Heart right ventricle (tissue), 16 donors: ENCODE data around the gene ZNF385C. TPM values are rescaled to one million over a fixed set of nuclear protein-coding genes. Genes with fewer than 3 reads are reported as not detected.

Experiments used
- ATAC-seq, 8 donors: fragments of 200-7000 bp; cut with Tn5 transposase; one replicate each; pipeline ENCODE4 v1.9.1; 2020; ENCODE audit warnings: mild to moderate bottlenecking in 8 of 8, moderate library complexity in 8 of 8, moderate number of reproducible peaks in 1 of 8
- DNase-seq, 2 donors: peaks; one replicate each; pipeline ENCODE4 v3.0.0-alpha.2; 2020
- H3K27ac ChIP-seq, 10 donors: fragments of 200-600 bp; sonication (generic) in 2 of 10; one replicate each; pipeline versions ENCODE4 v1.5.0 to v1.8.0; 2020 to 2022; ENCODE audit warnings: mild to moderate bottlenecking in 3 of 10
- H3K27me3 ChIP-seq, 7 donors: fragments of 200-600 bp; one replicate each; pipeline ENCODE4 v1.8.0; 2021 to 2022; ENCODE audit warnings: mild to moderate bottlenecking in 2 of 7
- H3K36me3 ChIP-seq, 9 donors: fragments of 200-600 bp; sonication (generic) in 1 of 9; one replicate each; pipeline versions ENCODE4 v1.5.0 to v1.8.0; 2020 to 2022; ENCODE audit warnings: mild to moderate bottlenecking in 2 of 9
- H3K4me1 ChIP-seq, 9 donors: fragments of 200-600 bp; sonication (generic) in 1 of 9; one replicate each; pipeline versions ENCODE4 v1.5.0 to v1.8.0; 2020 to 2022; ENCODE audit warnings: mild to moderate bottlenecking in 4 of 9
- H3K4me3 ChIP-seq, 10 donors: fragments of 200-600 bp; sonication (generic) in 2 of 10; one replicate each; pipeline versions ENCODE4 v1.5.0 to v1.8.0; 2020 to 2022; ENCODE audit warnings: mild to moderate bottlenecking in 7 of 10, moderate library complexity in 2 of 10
- H3K9me3 ChIP-seq, 11 donors: fragments of 200-600 bp in 10 of 11; sonication (generic) in 2 of 11; one replicate each; pipeline versions ENCODE4 v1.5.0 to v1.8.0; 2013 to 2022; ENCODE audit warnings: mild to moderate bottlenecking in 2 of 11, control low read depth in 1 of 11, moderate library complexity in 1 of 11
- WGBS, 2 donors: extraction: QIAGEN DNeasy Blood & Tissue Kit; methylation state at CpG; one replicate each; pipeline ENCODE4 v1.1.7; 2013; ENCODE audit warnings: inconsistent platforms in 1 of 2; 5-methylcytosine and 5-hydroxymethylcytosine counted together
- intact Hi-C, 10 donors: fragments of 100-400 bp; cut with DNase I; formaldehyde crosslinking; loops; one replicate each; pipeline versions ENCODE4 v1.11.1 to v1.14.2; 2022
- polyA plus RNA-seq, 2 donors: library from polyadenylated mRNA; stranded (reverse); fragments of 200-250 nt; gene quantifications; one replicate each; pipeline ENCODE4 v1.2.3, GENCODE V29; 2013
- total RNA-seq, 10 donors: library from RNA; stranded (reverse); fragmentation: NEBNext Ultra II Directional in 3 of 10; extraction: Animal tissue kit (Norgen Biotek cat#: 25700) in 3 of 10; gene quantifications; one replicate each; pipeline versions ENCODE4 v1.2.1 to v1.2.4, GENCODE V29; 2021 to 2023
- TF ChIP-seq, protein P1 (sequence below), 9 donors: fragments of 200-600 bp; sonication (generic) in 2 of 9; IDR thresholded peaks; one replicate each; pipeline versions ENCODE4 v1.5.0 to v1.8.0; 2021 to 2022; ENCODE audit warnings: antibody characterized with exemption in 9 of 9, mild to moderate bottlenecking in 5 of 9, moderate library complexity in 1 of 9
- donor health status: Arrhythmogenic right ventricular cardiomyopathy.
- donor health status: ischemic (EF 13 %, LVEDD 7.1; RV severe dilation, severe dysfunction).
- donor health status: healthy with polysubstance abuse.
- donor health status: DM: no; HTN: yes; CAD: no.
- donor health status: DM: no; HTN: no; CAD: no.
- donor health status: ischemic (EF 25% LVEDD 6.9; RV normal size, moderate dysfunction).
- donor health status: ischemic (EF 25% LVEDD 5.7; RV mildly dilated, moderate dysfunction).
- donor health status: healthy.
- donor health status: DM: yes; HTN: yes; CAD: no.
- donor health status: Ischemic cardiomyopathy.
- donor health status: ischemic (EF 35%, LVEDD 5.7; RV mildly dilated, moderate dysfunction).
- donor health status: nonischemic (EF 11% LVEDD 7.7; RV severe dilation, severe dysfunction).
- donor health status: DM: yes; HTN: yes; CAD: no.
- donor health status: PGD.
- donor health status: ischemic (EF 29% LVEDD 5.4; RV normal size, mild dysfunction).
- donor health status: nonischemic (EF 23%, LVEDD 6.1; RV moderate dilation, normal function).

ZNF385C gene
- total and polyA plus RNA-seq, 12 donors = 0.09 to 0.56 (median 0.24) TPM; not detected in 1

DNA sequence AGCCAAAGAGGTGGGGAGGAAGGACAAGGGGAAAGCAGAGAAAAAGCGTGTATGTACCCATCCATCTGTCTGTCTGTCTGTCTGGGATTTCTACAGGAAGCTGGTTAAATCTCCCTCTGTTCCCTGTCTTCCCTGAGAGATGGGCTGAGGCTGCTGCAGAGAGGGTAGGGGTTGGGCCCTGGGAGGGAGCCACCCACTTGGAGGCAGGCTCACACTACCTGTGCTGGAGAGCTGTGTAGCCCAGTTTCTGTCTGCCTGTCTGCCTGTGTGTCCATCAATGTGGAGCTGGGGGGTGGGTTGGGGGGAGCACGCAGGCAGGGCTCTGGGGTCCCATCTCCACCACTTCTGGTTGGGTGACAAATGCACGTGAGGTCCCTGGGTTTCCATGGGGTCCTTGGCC lies 29.3 kb downstream of the ZNF385C start:
- Histone ChIP-seq H3K9me3 (no peaks in the 10 kb centered on the region), H3K27me3 (peaks cover 0 to 35% (median 30%) of the 10 kb centered on the region in 7 donors), H3K4me1 (peaks cover 0 to 14% (median 5%) of the 10 kb centered on the region in 9 donors), H3K4me3 (no peak overlapping the region), H3K27ac (no peak overlapping the region), H3K36me3 (no peaks in the 10 kb centered on the region)
- WGBS, 2 donors = 83 to 85% methylated on average over 3 of the region's 3 CpGs
- DNase-seq (no peak), ATAC-seq (no peak)
- TF ChIP-seq, protein P1, sequence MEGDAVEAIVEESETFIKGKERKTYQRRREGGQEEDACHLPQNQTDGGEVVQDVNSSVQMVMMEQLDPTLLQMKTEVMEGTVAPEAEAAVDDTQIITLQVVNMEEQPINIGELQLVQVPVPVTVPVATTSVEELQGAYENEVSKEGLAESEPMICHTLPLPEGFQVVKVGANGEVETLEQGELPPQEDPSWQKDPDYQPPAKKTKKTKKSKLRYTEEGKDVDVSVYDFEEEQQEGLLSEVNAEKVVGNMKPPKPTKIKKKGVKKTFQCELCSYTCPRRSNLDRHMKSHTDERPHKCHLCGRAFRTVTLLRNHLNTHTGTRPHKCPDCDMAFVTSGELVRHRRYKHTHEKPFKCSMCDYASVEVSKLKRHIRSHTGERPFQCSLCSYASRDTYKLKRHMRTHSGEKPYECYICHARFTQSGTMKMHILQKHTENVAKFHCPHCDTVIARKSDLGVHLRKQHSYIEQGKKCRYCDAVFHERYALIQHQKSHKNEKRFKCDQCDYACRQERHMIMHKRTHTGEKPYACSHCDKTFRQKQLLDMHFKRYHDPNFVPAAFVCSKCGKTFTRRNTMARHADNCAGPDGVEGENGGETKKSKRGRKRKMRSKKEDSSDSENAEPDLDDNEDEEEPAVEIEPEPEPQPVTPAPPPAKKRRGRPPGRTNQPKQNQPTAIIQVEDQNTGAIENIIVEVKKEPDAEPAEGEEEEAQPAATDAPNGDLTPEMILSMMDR (IDR thresholded peaks at IDR 0.05) = no peak
- intact Hi-C loops = loop anchor here in 7 of 10 donors (5.0 kb wide), 5 partner anchors 33 to 113 kb away; partner anchors contain the start of genes KCNH4 (in 2 of the 7) and DHX58 (in 1 of the 7)

DNA sequence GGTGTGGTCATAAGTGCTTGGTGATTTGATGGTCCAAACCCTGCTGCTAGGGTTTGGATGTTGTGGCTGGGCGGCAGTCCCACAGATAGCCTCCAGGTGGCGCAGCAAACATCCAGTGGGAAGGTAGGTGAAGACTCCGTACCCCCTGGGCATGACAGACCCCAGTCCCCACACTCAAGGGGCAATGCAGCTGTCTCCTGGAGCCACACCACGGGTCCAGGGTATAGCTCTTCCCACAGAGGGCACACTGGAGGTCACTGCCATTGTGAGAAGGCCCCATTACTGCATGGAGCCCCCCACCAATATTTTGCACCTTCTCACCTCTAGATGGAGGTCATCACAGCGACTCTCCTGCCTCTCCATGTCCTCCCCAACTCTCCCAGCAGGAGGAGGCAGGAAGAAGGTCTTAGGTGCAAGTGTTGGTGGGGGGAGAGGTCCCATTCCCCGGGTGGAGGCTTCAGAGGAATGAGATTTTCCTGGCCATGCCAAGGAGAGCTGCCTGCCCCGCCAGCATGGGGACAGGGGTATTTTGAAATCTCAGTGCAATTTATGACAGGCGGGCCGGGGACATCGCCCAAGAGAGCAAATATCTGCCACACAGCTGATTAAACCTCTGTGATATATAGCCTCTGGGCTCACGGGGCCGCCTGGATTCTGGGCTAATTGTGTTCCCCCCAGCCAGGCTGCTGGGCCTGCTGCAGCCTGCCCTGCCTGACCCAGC lies 30.7 kb downstream of the ZNF385C start:
- intact Hi-C loops = loop anchor here in 7 of 10 donors (1.0 to 5.0 kb wide), 7 partner anchors 16 to 115 kb away; partner anchors contain the start of genes KCNH4 (in 2 of the 7) and DHX58 (in 1 of the 7)
- TF ChIP-seq, protein P1 (IDR thresholded peaks at IDR 0.05) = peak; percentile 78 to 96 (median 88)
- peak; percentile 48 to 67 for DNase-seq
- no peak overlapping the region for H3K27ac ChIP-seq
- H3K4me3 ChIP-seq = no peak overlapping the region
- H3K4me1 ChIP-seq = peaks cover 0 to 17% (median 6%) of the 10 kb centered on the region in 9 donors
- H3K27me3 ChIP-seq = peaks cover 0 to 21% (median 17%) of the 10 kb centered on the region in 7 donors
- no peaks in the 10 kb centered on the region for H3K36me3 ChIP-seq
- peak in 4 of 8 donors; percentile 40 to 53 (median 42) for ATAC-seq
- WGBS, 2 donors = 44 to 51% methylated on average over 12 of the region's 12 CpGs
- H3K9me3 ChIP-seq = no peaks in the 10 kb centered on the region

DNA sequence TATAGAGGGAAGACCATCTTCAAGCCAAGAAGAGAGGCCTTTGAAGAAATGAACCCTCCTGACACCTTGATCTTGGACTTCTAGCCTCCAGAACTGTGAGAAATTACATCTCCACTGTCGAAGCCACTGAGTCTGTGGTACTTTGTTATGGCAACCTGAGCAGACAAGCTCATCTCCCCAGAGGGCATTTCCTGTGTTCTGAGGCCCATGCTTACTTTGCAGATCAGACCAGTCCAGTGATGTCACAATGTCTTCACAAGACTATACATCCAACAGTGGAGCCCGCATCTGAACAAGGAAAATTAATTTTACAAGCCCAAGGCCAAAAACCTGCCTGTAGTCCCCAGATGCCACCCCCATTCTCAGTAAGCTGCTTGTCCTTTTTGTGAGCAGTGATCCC lies 33.1 kb downstream of the ZNF385C start:
- Histone ChIP-seq H3K36me3 (no peaks in the 10 kb centered on the region), H3K27ac (no peak overlapping the region), H3K4me1 (peaks cover 0 to 9% (median 3%) of the 10 kb centered on the region in 9 donors), H3K27me3 (peaks cover 0 to 2% (median 0%) of the 10 kb centered on the region in 7 donors), H3K4me3 (no peak overlapping the region), H3K9me3 (no peaks in the 10 kb centered on the region)
- intact Hi-C loops = loop anchor here in 7 of 10 donors (5.0 kb wide), 5 partner anchors 37 to 117 kb away; partner anchors contain the start of genes KCNH4 (in 2 of the 7) and DHX58 (in 1 of the 7)
- DNase-seq = no peak
- ATAC-seq = no peak
- WGBS, 2 donors = 78 to 88% methylated on average over 2 of the region's 2 CpGs
- TF ChIP-seq, protein P1 (IDR thresholded peaks at IDR 0.05) = no peak

DNA sequence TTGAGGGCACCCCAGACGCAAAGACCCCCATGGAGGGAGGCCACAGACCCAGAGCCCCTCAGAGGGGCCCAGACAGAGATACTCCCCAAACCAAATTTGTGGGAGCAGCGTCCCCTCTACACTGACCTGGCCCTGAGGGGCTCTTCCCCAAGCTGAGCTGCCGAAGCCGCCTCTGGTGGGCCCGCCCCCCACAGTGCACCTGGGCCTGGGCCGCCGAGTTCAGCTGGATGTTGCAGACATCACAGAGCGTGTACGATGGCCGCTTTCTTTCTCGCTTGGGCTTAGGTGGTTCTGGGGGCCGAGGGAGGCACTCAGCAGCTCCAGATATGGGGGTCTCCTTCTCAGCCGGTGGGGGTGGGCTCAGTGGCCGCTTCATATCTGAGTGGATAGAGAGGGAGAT lies 35.6 kb downstream of the ZNF385C start:
- Histone ChIP-seq H3K27ac (no peak overlapping the region), H3K9me3 (no peaks in the 10 kb centered on the region), H3K36me3 (no peaks in the 10 kb centered on the region), H3K4me1 (peaks cover 0 to 9% (median 3%) of the 10 kb centered on the region in 9 donors), H3K27me3 (peaks cover 0 to 7% (median 0%) of the 10 kb centered on the region in 7 donors), H3K4me3 (no peak overlapping the region)
- DNase-seq (no peak), ATAC-seq (no peak)
- TF ChIP-seq, protein P1 (IDR thresholded peaks at IDR 0.05) = no peak
- WGBS, 2 donors = 88 to 90% methylated on average over 14 of the region's 14 CpGs
- intact Hi-C loops = loop anchor here in 2 of 10 donors (5.0 kb wide), 2 partner anchors 35 kb away; partner anchors contain the start of gene ZNF385C (in 1 of the 2)
